HFF-Myc (cell line): ENCODE data around the gene GINS1.

Experiments
- DNase-seq: peaks from one replicate; pipeline ENCODE4 v3.0.0-alpha.2; 2011; ENCODE audit warnings: low read depth; ENCODE audit errors: extremely low read depth
- H3K4me3 ChIP-seq: replicated peaks from 2 replicates; pipeline ENCODE4 v1.5.1; 2011; ENCODE audit warnings: low read depth, mild to moderate bottlenecking, control low read depth, low read length
- TF ChIP-seq, protein P1 (sequence below): IDR thresholded peaks from 2 replicates; pipeline ENCODE4 v1.5.1; 2012; ENCODE audit warnings: mild to moderate bottlenecking, low read depth, low read length, control low read depth; ENCODE audit errors: missing control alignments

Gene GINS1

DNA sequence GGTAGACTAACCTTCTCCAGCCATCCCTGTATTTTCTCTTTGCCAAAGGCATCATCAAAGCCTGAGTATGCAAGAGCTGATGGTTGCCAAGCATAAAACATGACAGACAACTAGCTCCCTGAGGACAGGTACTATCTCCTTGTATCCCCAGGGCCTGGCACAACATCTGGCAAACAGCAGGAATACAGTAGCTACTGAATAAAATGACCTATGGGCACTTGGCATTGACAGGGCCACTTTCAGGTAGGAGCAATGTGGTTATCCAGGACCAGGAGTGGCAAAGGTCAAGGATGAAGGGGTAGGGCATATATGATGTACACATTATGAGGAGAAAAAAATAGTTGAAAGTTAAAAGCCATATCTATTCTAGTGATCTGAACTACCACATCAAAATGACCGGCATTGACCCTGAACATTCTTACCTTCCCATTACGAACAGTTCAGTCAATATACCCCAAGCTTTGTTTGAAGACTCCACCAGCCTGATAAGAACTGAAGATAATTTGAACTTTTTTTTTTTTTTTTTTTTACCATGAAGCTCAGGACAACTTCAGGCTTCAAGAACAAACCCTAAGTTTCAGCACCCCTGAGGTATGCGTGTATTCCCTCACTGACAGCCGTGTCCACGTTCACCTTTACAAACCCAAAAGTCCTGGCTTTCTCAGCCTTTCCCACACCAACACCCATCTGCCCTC, 29.1 kb upstream of the GINS1 start:
- no peak overlapping the region for H3K4me3 ChIP-seq
- DNase-seq: no peak
- TF ChIP-seq, protein P1, sequence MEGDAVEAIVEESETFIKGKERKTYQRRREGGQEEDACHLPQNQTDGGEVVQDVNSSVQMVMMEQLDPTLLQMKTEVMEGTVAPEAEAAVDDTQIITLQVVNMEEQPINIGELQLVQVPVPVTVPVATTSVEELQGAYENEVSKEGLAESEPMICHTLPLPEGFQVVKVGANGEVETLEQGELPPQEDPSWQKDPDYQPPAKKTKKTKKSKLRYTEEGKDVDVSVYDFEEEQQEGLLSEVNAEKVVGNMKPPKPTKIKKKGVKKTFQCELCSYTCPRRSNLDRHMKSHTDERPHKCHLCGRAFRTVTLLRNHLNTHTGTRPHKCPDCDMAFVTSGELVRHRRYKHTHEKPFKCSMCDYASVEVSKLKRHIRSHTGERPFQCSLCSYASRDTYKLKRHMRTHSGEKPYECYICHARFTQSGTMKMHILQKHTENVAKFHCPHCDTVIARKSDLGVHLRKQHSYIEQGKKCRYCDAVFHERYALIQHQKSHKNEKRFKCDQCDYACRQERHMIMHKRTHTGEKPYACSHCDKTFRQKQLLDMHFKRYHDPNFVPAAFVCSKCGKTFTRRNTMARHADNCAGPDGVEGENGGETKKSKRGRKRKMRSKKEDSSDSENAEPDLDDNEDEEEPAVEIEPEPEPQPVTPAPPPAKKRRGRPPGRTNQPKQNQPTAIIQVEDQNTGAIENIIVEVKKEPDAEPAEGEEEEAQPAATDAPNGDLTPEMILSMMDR: no peak

DNA sequence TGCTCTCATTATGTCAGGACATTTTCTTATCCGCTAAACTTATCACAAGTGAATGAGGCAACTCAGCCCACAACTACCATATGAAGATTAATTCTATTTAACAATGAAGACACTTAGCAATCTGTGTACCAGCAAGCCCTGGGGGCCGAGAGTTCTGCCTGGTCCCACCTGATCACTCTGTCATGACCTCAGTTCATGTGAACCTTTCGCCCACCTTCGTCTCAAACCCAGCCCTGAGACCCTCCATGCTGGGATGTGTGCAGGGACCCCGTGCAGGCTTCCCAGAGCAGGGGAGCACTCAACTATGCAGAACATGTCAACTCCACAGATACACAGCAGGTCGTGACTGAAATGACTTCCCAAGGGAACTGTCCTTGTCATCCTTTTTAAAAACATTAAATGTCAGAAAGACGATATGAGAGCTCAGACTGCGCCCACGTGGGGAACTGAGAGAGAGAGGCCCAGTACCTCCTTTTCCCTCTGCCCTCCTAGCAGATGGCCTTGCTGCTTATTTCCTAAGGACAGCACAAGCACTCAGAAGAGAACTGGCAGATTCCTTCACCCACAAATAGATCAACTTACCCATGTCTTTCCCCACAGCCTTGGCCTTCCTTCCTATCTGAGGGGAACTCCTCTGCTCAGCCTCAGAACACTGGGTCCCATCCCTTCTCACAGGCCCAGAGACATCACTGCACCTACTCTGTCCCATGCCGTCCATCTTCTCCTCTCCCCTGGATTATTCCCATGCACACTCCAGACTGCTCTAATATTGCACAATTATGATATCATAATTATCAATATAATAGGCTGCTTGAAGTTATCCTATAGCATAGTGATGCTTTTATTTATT, 28.4 kb upstream of the GINS1 start:
- no peak overlapping the region for H3K4me3 ChIP-seq
- TF ChIP-seq, protein P1: no peak
- no peak for DNase-seq

- no peak for DNase-seq
- H3K4me3 ChIP-seq: no peak overlapping the region
- TF ChIP-seq, protein P1: no peak
Observed at GRCh38 chr20:25380945-25381614, 26.4 kb upstream of the GINS1 start.

DNA sequence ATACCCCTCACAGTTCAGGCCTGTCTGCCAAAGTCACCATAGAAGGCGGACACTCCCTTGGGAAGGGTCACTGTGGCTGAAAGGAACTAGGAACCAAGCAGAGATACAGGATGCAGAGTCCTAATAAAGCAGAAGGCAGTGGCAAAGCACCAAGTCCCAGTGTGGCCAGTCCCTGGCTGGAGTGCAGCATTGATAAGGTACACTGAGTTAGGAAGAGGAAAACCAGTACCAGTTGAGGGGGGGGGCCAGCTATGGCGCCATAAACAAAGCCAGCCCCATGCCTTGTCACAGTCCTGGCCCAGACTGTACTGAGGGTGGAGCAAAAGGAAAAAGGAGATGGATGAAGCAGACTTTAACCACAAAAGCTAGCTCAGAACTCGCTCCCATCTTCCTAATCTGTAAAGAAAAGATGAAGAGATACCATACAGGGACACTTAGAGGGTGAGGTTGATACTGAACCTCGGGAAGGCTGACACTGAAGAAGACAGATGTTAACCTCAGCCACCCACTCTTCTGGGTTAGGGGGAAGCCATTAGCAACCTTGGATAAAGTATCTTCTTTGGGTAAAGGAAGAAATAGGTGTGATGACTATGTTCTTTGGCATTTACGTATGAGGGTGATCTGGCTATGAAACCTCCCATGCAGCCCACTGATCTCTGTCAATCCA, 24.6 kb upstream of the GINS1 start:
- no peak for DNase-seq
- H3K4me3 ChIP-seq: no peak overlapping the region
- TF ChIP-seq, protein P1: no peak

DNA sequence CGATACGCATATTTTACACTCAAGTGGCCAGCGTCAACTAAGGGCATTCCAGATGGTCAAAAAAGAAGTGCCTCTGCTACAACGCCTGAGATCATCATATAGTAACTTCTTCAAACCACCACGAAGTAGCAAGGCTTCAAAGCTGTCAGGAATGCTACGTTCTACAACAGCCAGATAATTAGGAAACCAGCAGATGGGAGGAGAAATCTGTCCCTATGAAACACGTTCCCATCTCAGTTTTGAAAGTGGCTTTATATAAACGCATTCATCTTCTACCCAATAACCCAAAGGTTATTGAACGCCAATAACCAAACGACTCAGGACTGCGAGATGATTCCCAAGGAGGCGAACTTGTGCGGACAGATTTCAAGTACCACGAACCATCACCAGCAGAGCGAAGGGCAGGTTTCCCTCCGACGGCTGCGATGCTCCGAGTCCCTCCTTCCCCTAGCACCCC, 18.0 kb upstream of the GINS1 start:
- peak overlapping the region; percentile 93 for H3K4me3 ChIP-seq
- no peak for DNase-seq
- TF ChIP-seq, protein P1: no peak

- TF ChIP-seq, protein P1: no peak
- no peak for DNase-seq
- peak overlapping the region; percentile 93 for H3K4me3 ChIP-seq
Observed at GRCh38 chr20:25389858-25390537, 17.5 kb upstream of the GINS1 start.
